IMR-90 (cell line): ENCODE results near the gene FFAR3. TPM values are rescaled to one million over a fixed set of nuclear protein-coding genes. Genes with fewer than 3 reads are reported as not detected.

Experiments
- ATAC-seq: fragments of 200-7000 bp; cut with Tn5 transposase; 2 replicates; pipeline ENCODE4 v1.9.1; 2020; ENCODE audit warnings: low read depth, mild to moderate bottlenecking, moderate library complexity
- Bru-seq: library from RNA; stranded (reverse); fragments of 400-500 nt; gene quantifications from one replicate; lab custom pipeline; 2021; lab: Mats Ljungman, UMichigan
- BruChase-seq, 2 experiments: library from RNA; stranded (reverse); fragments of 400-500 nt; gene quantifications; one replicate each; lab custom pipeline; 2021; lab: Mats Ljungman, UMichigan
- BruUV-seq: library from RNA; stranded (reverse); fragments of 400-500 nt; replicated peaks from 2 replicates; lab custom pipeline; 2021; lab: Mats Ljungman, UMichigan
- CTCF ChIA-PET: fragments of 300-600 bp; formaldehyde crosslinking; extraction: SDS; loops from one replicate; lab custom pipeline; 2021; ENCODE audit warnings: antibody characterized with exemption; lab: Yijun Ruan, JAX
- POLR2A ChIA-PET: fragments of 300-600 bp; sonication (Branson Sonifier 250); formaldehyde crosslinking; loops from one replicate; lab custom pipeline; 2022; ENCODE audit warnings: antibody characterized with exemption; ENCODE audit not compliant: unreplicated experiment; lab: Charles Lee
- DNase-seq: peaks from one replicate; pipeline ENCODE4 v3.0.0; 2013
- H2AFZ ChIP-seq: replicated peaks from 2 replicates; pipeline ENCODE3; 2013; ENCODE audit warnings: low read length, mild to moderate bottlenecking; ENCODE audit not compliant: poor library complexity
- H2AK5ac ChIP-seq: 2 replicates; pipeline ENCODE4 v1.6.1; 2013; ENCODE audit warnings: low read depth, low read length, inconsistent platforms
- H2AK9ac ChIP-seq: replicated peaks from 2 replicates; pipeline ENCODE3; 2013; ENCODE audit warnings: mild to moderate bottlenecking, low read depth, low read length, moderate library complexity; ENCODE audit not compliant: poor library complexity
- H2BK120ac ChIP-seq: 2 replicates; pipeline ENCODE4 v1.6.1; 2013; ENCODE audit warnings: low read depth, low read length, inconsistent platforms
- H2BK15ac ChIP-seq: 3 replicates; pipeline ENCODE4 v1.6.1; 2013; ENCODE audit warnings: low read depth, low read length, inconsistent platforms
- H2BK20ac ChIP-seq: 2 replicates; pipeline ENCODE4 v1.6.1; 2013; ENCODE audit warnings: low read depth, mild to moderate bottlenecking, inconsistent platforms, low read length, moderate library complexity
- H2BK5ac ChIP-seq: 2 replicates; pipeline ENCODE4 v1.6.1; 2013; ENCODE audit warnings: mild to moderate bottlenecking, low read depth, low read length, inconsistent platforms; ENCODE audit not compliant: poor library complexity, severe bottlenecking
- H3K14ac ChIP-seq: replicated peaks from 2 replicates; pipeline ENCODE4 v1.6.1; 2013; ENCODE audit warnings: low read depth, low read length, inconsistent platforms
- H3K18ac ChIP-seq: 2 replicates; pipeline ENCODE4 v1.6.1; 2013; ENCODE audit warnings: low read depth, low read length, control low read depth
- H3K23ac ChIP-seq: 2 replicates; pipeline ENCODE4 v1.6.1; 2013; ENCODE audit warnings: low read depth, low read length, inconsistent platforms
- H3K27ac ChIP-seq: 2 replicates; pipeline ENCODE4 v1.5.1; 2013; ENCODE audit warnings: mild to moderate bottlenecking, control low read depth, low read length; ENCODE audit not compliant: insufficient read depth
- H3K27me3 ChIP-seq: 2 replicates; pipeline ENCODE4 v1.6.1; 2013; ENCODE audit warnings: low read length; ENCODE audit not compliant: control insufficient read depth, insufficient read depth
- H3K36me3 ChIP-seq: 2 replicates; pipeline ENCODE4 v1.6.1; 2013; ENCODE audit warnings: low read length, mixed read lengths; ENCODE audit not compliant: control insufficient read depth, insufficient read depth
- H3K4ac ChIP-seq: 2 replicates; pipeline ENCODE4 v1.6.1; 2013; ENCODE audit warnings: low read depth, low read length, inconsistent platforms
- H3K4me1 ChIP-seq: 2 replicates; pipeline ENCODE4 v1.6.1; 2013; ENCODE audit warnings: low read length, mixed read lengths; ENCODE audit not compliant: control insufficient read depth, insufficient read depth
- H3K4me2 ChIP-seq: 2 replicates; pipeline ENCODE4 v1.6.1; 2013; ENCODE audit warnings: low read depth, mild to moderate bottlenecking, control low read depth, low read length, moderate library complexity
- H3K4me3 ChIP-seq: 2 replicates; pipeline ENCODE4 v1.5.1; 2013; ENCODE audit warnings: low read depth, mild to moderate bottlenecking, control low read depth, low read length, moderate library complexity; ENCODE audit not compliant: insufficient read depth
- H3K56ac ChIP-seq: 2 replicates; pipeline ENCODE4 v1.6.1; 2013; ENCODE audit warnings: low read length, inconsistent platforms; ENCODE audit not compliant: insufficient read depth; ENCODE audit errors: extremely low read depth
- H3K79me1 ChIP-seq, 2 experiments: 2 replicates each; pipeline ENCODE4 v1.6.1; 2013; ENCODE audit warnings: low read length in 2 of 2, inconsistent platforms in 1 of 2, low read depth in 1 of 2
- H3K9ac ChIP-seq: 2 replicates; pipeline ENCODE4 v1.6.1; 2013; ENCODE audit warnings: low read depth, low read length, control low read depth
- H3K9me1 ChIP-seq: 2 replicates; pipeline ENCODE4 v1.6.1; 2013; ENCODE audit warnings: low read length, inconsistent platforms; ENCODE audit not compliant: insufficient read depth
- H3K9me3 ChIP-seq: 2 replicates; pipeline ENCODE4 v1.6.1; 2013; ENCODE audit warnings: low read length; ENCODE audit not compliant: control insufficient read depth, insufficient read depth
- H4K20me1 ChIP-seq: 2 replicates; pipeline ENCODE4 v1.6.1; 2013; ENCODE audit warnings: low read length, inconsistent platforms; ENCODE audit not compliant: insufficient read depth
- H4K5ac ChIP-seq: 2 replicates; pipeline ENCODE4 v1.6.1; 2013; ENCODE audit warnings: mild to moderate bottlenecking, low read depth, low read length, control low read depth
- H4K8ac ChIP-seq, 2 experiments: 2 replicates each; pipeline ENCODE4 v1.6.1; 2013; ENCODE audit warnings: low read depth in 2 of 2, low read length in 2 of 2, control low read depth in 1 of 2, inconsistent platforms in 1 of 2
- H4K91ac ChIP-seq: 2 replicates; pipeline ENCODE4 v1.6.1; 2013; ENCODE audit warnings: low read depth, low read length, inconsistent platforms; ENCODE audit not compliant: insufficient read depth
- CEBPB ChIP-seq: IDR thresholded peaks from 2 replicates; pipeline ENCODE4 v1.6.1; 2012; ENCODE audit warnings: low read depth, low read length, improper control_type of control experiment
- MXI1 ChIP-seq: IDR thresholded peaks from 2 replicates; pipeline ENCODE4 v1.6.1; 2012; ENCODE audit warnings: low read depth, mild to moderate bottlenecking, low read length, moderate library complexity, borderline replicate concordance
- WGBS, 2 experiments: methylation state at CpG; one replicate each; pipeline versions ENCODE4 v1.1.5 to v1.1.7; 2013; ENCODE audit warnings: missing lambda C conversion rate in 2 of 2; ENCODE audit not compliant: insufficient read length in 1 of 2; ENCODE audit errors: extremely low coverage in 2 of 2; 5-methylcytosine and 5-hydroxymethylcytosine counted together
- dilution Hi-C: fragments of 300-500 bp; cut with HindIII; formaldehyde crosslinking; loops from one replicate; pipeline ENCODE4 v1.14.3; 2018; ENCODE audit warnings: low sequenced_read_pairs; ENCODE audit not compliant: unreplicated experiment
- in situ Hi-C: fragments of 300-500 bp; cut with MboI; formaldehyde crosslinking; loops from 3 replicates; pipeline ENCODE4 v1.14.3; 2019; ENCODE audit warnings: low sequenced_read_pairs, inconsistent platforms, mixed read lengths
- intact Hi-C: fragments of 100-400 bp; cut with micrococcal nuclease; formaldehyde crosslinking; loops from 2 replicates; pipeline ENCODE4 v1.10.0; 2022
- long read RNA-seq: library from polyadenylated mRNA; unstranded; transcript quantifications from one replicate; pipeline ENCODE4 v2.0.0, GENCODE V29; 2021; ENCODE audit not compliant: unreplicated experiment
- polyA plus RNA-seq, 3 experiments: library from polyadenylated mRNA; depleted of rRNA; stranded (reverse); fragments of >200 nt; gene quantifications; 2 replicates each; pipeline ENCODE4 v1.2.3, GENCODE V29; 2012; ENCODE audit warnings: low replicate concordance in 1 of 3
- total RNA-seq: library from RNA; depleted of rRNA; stranded (reverse); fragments of >200 nt; gene quantifications from 2 replicates; pipeline ENCODE4 v1.2.3, GENCODE V29; 2012; rRNA removed

FFAR3 gene, protein sequence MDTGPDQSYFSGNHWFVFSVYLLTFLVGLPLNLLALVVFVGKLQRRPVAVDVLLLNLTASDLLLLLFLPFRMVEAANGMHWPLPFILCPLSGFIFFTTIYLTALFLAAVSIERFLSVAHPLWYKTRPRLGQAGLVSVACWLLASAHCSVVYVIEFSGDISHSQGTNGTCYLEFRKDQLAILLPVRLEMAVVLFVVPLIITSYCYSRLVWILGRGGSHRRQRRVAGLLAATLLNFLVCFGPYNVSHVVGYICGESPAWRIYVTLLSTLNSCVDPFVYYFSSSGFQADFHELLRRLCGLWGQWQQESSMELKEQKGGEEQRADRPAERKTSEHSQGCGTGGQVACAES
- not detected in 2 replicates for total RNA-seq
- not detected in 2 replicates for polyA plus RNA-seq (2012; rRNA removed)
- polyA plus RNA-seq (2012; cell fraction: cytosol; rRNA removed) = not detected in 2 replicates
- not detected in 2 replicates for polyA plus RNA-seq (2012; cell fraction: nucleus; rRNA removed; ENCODE audit: low replicate concordance)
- not detected for Bru-seq, nascent RNA
- not detected for BruChase-seq, experiment 1, labeled RNA remaining after a 6-hour chase
- not detected for BruChase-seq, experiment 2, labeled RNA remaining after a 2-hour chase
- long read RNA-seq = 0 reads

DNA sequence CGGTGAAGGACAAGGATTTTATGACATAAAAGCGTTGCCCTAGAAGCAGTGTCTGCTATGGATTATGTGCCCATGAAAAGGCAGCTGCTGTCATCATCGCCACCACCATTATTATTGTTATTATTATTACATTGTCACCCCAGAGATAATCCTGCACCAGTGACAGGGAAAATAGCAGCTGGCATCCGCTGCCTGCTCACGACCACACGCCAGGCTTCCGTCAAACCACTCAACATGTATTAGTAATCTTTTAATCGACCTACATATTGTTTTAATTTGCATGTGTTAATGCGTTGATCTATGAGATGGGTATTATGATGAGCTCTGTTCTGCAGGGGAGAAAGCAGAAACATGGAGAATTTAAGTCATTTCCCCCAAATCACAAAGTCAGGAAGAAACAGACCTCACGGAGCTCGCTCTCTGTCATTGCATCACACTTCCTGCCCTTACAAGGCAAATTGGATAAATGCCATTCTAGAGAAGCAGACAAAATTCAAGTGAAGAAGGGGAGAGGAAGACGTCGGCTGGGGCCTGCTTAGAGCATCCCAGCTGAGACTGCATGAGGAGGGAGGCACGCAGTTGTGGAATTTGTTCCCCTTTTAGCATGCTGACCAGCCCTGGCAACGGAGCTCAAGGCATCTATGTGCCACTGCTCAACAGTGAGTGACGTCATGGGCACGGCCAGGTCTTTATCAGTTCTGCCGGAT lies at the start of gene FFAR3:
TSS of gene FFAR3 (plus strand) at position 594 of the 707 bp plus-strand sequence. CDS start 431 bp downstream, outside the sequence.
- no peaks in the 10 kb centered on the region for H3K36me3 ChIP-seq
- H2BK5ac ChIP-seq = no peak within 1 kb of the TSS
- ChIA-PET POLR2A (no interaction called here), CTCF (no interaction called here)
- no peak within 1 kb of the TSS for H3K27ac ChIP-seq
- no TSS peak for BruUV-seq
- no peak within 1 kb of the TSS for H3K23ac ChIP-seq
- no peaks in the 10 kb centered on the region for H3K9me1 ChIP-seq
- dilution Hi-C loops = no loop called here
- no peak within 1 kb of the TSS for H4K8ac ChIP-seq
- H3K27me3 ChIP-seq = peaks cover 11% of the 10 kb centered on the region
- intact Hi-C loops = loop anchor here (10.0 kb wide), 1 partner anchor 107 kb away; no protein-coding TSS in a partner anchor
- H3K4me2 ChIP-seq = no peak within 1 kb of the TSS; the same call in 1 of the 2 replicates
- H2BK120ac ChIP-seq = no peak within 1 kb of the TSS
- TF ChIP-seq CEBPB (peak; percentile 81), MXI1 (no peak)
- H4K91ac ChIP-seq = no peak within 1 kb of the TSS
- no peak within 1 kb of the TSS for H2AK5ac ChIP-seq
- H2AK9ac ChIP-seq = no peak within 1 kb of the TSS
- DNase-seq = peak; percentile 11
- WGBS, 2 experiments = 0% methylated on average over 1 of the region's 18 CpGs; no CpG with 5 or more reads in 1 of the 2 experiments
- no peak within 1 kb of the TSS for H2BK15ac ChIP-seq
- no peak within 1 kb of the TSS for H3K4ac ChIP-seq
- no peak for ATAC-seq
- no peak within 1 kb of the TSS for H3K56ac ChIP-seq
- H3K4me3 ChIP-seq = no peak within 1 kb of the TSS
- H3K14ac ChIP-seq = no peak within 1 kb of the TSS
- no peak within 1 kb of the TSS for H3K18ac ChIP-seq
- H3K4me1 ChIP-seq = no peaks in the 10 kb centered on the region
- no peaks in the 10 kb centered on the region for H3K9me3 ChIP-seq
- no peak within 1 kb of the TSS for H2AFZ ChIP-seq
- in situ Hi-C loops = no loop called here
- H2BK20ac ChIP-seq = no peak within 1 kb of the TSS
- no peaks in the 10 kb centered on the region for H4K20me1 ChIP-seq
- no peak within 1 kb of the TSS for H3K9ac ChIP-seq
- H4K5ac ChIP-seq = no peak within 1 kb of the TSS
- no peaks in the 10 kb centered on the region for H3K79me1 ChIP-seq
